Measurements from ENCODE around the gene TNFRSF25.

TNFRSF25 gene, protein sequence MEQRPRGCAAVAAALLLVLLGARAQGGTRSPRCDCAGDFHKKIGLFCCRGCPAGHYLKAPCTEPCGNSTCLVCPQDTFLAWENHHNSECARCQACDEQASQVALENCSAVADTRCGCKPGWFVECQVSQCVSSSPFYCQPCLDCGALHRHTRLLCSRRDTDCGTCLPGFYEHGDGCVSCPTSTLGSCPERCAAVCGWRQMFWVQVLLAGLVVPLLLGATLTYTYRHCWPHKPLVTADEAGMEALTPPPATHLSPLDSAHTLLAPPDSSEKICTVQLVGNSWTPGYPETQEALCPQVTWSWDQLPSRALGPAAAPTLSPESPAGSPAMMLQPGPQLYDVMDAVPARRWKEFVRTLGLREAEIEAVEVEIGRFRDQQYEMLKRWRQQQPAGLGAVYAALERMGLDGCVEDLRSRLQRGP

DNA sequence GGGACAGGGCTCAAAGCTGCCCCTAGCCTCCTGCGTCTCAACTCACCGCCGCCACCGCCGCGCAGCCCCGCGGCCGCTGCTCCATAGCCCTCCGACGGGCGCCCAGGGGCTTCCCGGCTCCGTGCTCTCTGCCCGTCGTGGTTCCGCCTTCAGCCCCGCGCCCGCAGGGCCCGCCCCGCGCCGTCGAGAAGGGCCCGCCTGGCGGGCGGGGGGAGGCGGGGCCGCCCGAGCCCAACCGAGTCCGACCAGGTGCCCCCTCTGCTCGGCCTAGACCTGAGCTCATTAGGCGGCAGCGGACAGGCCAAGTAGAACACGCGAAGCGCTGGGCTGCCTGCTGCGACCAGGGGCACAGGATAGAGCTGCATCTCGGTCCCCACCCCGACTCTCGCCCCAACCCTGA is at the start of gene TNFRSF25:
Gene TNFRSF25, minus strand, starts transcription at position 151 of the 400 bp plus-strand sequence. Its CDS starts 66 bp downstream, at position 85.
- DNase-seq (ENCODE audit: low read depth), result no peak

DNA sequence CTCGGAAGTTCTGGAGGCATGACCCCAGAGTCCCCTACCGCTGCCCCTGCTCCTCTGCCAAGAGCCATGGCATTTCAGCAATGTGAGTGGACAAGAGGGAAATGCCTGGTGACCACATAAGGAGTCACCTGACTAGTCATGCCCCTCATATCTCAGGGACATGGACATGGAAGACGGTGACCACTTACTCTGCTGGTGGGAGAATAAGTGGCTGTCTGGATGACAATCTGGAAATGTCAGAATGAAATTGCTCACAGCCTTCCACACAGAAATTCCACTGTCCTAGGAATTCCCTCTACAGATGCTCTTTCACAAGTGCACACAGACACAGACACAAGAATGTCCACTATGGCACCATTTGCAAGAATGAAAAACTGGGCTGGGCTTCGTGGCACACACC is 49.8 kb upstream of the TNFRSF25 start:
- DNase-seq (ENCODE audit: low read depth), result no peak

DNA sequence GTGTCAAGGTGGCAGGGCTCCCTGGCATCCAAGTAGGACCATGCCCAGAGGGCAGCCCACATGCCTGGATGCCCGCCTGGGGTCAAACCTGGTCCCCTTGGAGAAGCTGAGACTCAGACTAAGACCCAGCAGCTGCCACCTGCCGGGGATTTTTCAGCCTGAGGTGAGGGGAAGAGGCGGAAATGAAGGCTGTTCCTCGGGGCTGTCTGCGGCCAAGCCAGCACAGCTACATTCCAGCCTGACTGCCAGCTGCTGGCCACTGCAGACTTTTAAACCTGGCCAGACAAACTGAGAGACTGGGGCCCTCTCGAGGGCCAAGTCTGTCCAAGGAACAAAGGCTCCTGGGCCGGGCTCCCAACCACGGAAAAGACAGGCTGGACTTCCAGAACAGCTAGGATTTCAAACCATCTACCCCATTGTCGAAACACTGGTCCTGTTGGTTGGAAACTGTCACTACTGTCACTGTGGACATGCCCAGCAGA is 47.4 kb upstream of the TNFRSF25 start:
- DNase-seq (ENCODE audit: low read depth), result no peak

DNA sequence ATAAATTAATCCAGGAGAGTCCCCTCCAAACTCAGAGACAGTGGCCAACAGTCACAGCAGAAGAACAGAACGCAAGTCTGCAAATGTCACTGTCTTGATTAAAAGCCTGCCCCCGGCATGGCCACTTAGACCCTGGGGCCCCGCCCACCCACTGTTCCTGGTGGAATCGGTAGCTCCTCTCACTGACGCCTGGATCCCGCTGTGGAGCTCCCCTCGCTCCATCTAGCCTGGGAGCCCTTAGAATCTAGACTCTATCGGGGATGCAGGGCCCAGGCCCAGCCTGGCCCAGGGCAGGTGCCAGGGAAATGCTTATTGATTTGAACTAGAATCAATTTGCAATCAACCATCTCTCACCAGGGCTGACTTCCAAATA is 46.9 kb upstream of the TNFRSF25 start:
- no peak for DNase-seq (ENCODE audit: low read depth)

DNA sequence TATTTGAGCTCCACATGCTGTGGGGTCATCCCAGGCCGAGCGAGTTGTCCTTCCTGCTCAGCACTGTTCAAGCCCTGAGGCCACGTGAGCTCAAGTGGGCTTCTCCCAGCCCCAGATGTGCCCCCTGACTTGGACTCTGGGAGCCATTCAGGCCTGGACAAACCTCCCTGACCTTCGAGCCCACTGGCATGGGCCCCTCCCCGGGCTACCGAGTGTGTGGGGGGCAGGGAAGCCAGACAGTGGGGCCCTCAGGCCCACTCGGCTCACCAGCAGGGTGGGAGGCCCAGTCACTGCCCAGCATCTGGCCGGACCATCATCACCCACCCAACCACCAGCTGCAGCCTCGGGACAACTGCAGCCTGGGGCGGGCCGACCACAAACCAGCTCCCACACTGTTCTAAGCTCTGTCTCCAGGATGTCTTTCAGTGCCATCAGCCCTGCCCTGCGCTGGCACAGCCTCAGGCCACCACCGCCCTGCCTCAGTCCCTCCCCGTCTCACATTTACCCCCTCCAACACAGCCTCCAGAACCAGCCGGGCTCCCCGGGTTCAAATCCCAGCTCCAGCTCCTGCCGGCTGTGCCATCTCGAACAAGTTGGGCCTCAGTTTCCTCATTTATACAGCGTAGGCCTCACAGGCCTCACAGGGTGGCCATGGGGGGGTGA is 46.4 kb upstream of the TNFRSF25 start:
- DNase-seq (ENCODE audit: low read depth), result no peak

DNA sequence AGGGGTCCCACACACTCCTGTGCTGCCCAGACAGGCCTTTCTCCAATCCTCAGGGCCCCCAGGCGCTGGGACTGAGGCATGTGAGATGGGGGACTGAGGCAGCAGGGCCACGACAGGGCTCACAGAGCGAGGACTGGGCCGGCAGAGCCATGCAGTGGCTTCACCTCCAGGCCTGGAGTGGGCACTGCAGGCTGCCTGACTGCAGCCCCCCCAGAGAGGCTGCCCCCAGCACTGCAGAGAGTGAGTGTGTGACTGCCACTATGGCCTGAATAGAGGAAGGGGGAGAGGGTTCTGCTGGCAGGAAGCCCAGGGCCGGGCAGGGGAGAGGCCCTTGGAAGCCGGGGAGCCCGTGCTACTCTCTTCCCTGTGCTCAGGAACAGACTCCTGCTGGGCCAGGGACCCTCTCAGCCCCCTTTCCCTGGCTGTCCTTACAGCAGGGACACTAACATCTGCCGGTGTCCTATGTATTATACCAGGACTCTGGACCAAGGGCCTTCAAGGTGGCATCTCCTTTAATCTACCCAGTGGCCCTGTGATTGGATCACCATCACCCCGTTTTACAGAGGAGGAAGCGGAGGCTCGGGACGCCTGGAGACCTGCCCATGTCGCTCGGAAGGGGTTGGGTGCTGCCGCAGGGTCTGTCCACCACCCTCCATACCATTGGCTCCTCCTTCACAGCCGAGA is 45.7 kb upstream of the TNFRSF25 start:
- no peak for DNase-seq (ENCODE audit: low read depth)

DNA sequence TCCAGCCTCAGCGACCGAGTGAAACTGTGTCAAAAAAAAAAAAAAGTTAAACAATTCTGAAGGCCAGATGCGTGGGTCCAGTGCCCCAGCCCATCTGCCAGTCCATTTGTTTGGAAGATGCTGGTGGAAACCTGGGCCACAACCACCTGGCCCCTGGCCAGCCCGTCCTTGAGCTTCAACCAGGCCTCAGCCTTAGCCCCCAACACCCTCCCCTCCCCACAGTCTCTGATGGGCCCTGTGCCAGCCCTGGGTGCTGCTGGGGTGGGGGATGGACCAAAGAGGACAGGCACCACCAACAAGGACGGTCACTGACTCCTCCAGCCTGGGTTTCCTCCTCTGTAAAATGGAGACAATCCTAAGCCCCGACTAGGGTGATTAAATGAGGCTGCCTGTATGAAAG is 45.1 kb upstream of the TNFRSF25 start:
- DNase-seq (ENCODE audit: low read depth), result no peak

DNA sequence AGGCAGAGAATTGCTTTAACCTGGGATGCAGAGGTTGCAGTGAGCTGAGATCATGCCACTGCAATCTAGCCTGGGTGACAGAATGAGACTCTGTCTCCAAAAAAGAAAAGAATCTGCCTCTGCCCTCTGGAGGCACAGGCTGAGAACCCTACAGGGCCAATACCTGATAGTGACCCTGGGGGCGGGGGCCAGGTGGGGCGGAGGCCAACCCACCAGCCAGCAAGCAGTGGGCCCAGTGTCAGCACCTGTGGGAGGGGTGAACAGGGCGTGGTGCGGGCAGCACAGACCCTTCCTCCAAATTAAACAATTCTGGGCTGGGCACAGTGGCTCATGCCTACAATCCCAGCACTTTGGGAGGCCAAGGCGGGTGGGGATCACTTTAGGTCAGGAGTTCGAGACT is 44.5 kb upstream of the TNFRSF25 start:
- no peak for DNase-seq (ENCODE audit: low read depth)

DNA sequence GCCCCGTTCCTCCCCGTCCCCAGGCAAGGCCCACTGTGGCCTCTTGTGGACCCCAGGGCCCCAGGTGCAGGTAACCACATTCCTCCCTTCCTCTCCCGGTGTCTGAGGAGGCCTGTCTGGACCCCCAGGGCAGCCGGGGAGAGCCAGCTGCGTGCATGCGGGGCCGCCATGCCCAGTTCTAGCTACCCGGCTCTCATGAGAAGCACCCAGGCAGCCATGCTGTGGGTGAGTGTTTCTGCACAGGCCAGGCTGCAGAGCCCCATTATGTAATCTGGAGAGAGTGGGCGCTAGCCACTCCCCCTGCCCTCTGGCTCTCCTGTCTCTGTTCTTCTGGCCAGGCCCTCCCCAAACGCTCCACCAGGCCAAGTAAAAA is 43.9 kb upstream of the TNFRSF25 start:
- no peak for DNase-seq (ENCODE audit: low read depth)

DNA sequence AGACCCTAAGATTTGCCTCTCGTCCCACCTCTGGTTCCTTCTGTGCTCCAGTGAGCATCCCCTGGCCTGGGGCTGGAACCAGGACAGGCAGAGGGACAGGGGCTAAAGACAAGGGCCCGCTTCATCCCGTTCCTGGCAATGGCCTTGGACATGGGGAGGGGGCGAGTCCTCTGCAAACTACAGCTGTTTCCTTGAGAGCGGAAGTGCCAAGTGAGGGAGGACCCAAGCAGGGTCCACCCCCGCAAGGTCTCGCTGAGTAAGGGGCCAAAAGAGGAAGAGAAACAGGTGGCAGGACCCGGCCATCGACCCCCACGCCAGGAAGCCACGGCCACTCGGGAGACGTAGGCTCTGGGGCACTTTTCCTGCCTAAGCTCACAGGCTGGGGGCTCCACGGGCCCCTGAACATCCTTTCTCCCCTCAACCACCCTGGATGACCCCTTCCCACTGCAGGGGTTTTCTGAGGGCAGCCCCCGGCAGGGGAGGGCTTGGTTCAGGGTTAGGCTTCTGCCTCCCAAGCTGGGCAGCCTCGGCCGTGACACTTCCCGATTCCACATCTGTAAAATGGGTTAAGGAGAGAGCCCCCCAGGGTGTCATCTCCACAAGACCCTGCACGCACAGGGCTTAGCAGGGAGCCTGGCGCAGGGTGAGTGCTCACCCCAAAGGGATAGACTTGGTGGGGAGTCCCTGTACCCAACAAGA is 43.4 kb upstream of the TNFRSF25 start:
- no peak for DNase-seq (ENCODE audit: low read depth)

DNA sequence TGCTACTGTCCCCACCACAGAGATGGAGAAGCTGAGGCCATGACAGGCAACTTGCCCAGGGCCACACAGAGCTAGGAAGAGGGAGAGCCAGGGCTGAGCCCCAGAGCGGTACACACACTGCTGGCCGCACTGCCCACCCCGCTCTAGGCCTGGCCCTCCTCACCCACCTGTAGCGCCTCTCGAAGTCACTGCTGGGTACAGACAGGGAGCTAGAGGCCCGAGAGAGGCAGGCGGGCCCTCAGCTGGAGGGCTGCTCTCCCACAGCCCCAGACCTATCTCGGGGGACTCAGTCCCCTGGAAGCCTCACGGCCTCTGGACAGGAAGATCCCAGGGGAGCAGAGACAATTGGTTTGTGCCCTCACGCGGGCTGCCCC is 42.8 kb upstream of the TNFRSF25 start:
- no peak for DNase-seq (ENCODE audit: low read depth)

DNA sequence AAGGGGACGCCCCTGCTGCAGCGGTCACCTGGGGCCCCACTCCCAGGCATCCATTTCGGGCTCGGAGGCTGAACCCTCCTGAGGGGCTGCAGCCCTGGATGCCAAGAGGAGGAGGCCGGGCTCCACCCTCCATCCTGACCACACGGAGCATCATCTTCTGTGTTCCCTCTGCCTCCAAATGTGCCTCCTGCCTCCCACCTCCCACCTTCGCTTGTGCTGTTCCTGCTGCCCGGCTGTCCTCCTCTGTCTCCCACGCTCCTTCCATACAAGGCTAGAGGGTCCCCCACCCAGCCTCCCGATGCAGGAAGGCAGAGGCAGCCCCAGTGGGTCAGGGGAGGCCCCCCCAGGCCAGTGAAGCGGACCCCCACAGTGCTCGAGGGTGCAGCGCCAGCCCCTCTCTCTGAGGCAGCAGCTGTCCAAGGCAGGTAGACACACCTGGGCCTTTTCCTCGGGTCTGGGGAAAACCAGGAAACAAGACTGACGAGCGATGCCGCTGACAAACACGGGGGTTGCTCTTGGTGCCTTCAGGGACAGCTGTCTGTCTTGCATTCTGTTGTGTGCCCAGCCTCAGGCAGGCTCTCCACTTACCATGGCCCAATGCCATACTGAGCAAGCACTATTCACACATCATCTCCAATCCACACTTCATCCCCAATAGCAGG is 42.3 kb upstream of the TNFRSF25 start:
- no peak for DNase-seq (ENCODE audit: low read depth)

DNA sequence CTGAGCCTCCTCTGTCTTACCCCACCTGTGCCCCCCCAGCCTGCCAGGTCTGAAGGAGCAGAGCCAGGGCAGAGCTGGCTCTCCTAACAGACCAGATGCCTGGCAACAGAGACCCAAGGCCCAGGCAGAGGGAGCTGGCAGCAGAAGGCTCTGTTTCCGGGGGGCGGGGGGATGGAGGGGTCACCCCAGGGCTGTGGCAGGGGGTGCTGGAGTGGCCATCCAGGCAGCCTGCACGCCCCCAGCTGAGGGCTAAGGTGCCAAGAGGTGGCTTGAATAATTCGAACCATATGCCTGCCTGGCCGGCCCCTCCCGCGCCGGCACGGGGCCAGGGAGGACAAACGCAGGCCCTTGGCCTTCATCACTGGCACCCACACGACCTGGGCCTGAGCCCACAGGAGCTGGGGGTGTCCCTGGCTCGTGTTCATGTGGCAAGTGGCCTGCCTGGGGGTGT is 41.5 kb upstream of the TNFRSF25 start:
- DNase-seq (ENCODE audit: low read depth), result no peak

DNA sequence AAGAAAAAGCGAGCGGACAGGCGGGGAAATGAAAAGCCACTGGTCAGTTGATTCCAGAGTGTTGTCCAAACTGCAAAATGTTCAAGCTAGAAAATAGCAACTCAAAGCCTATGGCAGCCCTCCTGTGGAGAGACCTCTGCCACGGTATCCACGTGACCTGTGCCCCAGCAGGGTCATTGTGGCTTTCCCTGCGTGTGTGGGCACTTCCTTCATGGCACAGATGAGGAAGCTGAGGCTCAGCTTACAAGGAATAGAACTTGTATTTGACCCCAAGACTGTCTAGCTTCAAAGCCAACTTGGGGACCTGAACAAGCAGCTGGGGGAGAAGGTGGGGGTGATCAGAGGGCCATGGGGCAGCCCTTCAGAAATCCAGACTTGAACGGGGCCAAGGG is 41.1 kb upstream of the TNFRSF25 start:
- no peak for DNase-seq (ENCODE audit: low read depth)

DNA sequence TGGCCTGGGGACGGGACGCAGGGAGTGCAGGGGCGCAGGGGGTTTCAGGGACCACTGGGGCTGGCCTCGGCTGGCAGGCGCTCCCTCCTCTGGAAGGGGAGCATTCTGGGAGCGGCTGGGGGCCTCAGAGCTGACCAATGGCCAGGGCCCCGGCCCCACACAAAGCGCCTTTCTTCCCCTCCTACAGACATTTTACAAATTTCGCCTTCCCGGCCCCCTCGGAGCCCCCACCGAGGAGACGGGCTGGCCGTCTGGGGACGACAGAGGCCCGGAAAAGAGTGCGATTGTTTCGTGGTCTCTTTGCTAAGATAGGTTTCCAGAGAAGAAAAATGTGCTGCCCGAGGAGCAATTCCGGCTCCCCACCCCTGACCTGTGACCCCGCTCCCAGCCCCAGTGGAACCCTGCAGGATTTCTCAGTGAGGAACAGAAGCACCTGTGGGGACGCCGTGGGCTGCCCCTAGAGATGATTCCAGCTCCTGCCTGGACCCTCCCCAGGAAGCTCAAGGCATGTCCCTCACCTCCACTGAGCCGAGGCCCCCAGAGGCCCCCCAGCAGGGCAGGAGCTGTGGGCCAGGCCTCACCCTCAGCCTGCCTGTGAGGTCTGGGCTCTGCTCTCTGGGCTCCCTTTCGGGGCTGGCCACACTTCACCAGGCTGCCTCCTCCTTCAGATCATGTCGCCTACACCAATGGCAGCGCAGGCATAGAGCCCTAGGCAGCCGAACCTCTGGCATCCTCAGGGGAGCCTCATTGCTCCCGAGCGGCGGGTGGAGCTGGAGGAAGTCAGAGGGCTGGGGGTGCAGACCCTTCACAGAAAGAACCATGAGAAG is 40.5 kb upstream of the TNFRSF25 start:
- no peak for DNase-seq (ENCODE audit: low read depth)

DNA sequence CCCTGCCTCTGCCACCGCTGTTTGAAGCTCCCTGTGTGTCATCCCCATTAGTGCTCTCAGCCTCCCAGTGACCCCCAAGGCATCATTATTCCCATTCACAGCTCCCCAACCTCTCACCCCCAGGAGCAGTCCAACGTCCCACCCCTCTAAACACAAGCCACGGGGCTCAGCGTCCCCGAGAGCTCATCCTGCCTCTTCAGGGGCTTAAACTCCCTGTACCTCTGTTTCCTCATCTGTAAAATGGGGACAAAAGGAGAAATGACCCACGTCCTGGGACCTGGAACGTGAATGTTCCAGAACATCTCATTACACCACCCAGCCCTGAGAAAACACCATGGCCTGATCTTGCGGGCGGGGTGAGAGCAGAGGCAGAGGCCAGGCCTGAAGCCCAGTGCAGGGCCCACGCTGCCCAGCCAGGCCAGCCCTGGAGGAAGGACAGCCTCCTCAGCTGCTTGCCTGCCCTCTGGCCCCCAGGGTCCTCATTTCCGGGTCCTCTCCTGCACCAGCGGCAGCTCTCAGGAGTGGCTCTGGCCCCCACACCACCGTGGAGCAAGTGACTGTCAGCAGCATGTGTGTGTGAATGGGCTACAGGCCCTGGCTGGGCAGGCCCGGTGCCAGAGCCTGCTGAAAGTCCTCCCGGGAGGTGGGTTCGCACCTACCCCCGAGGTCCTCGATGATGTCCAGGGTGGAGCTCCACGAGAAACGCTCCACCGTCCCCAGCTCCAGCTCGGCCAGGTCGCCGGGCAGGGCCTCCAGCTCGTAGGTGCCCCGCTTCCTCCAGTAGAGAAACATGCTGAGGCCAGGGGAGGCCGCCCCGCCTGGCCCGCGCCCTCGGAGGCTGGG is 39.6 kb upstream of the TNFRSF25 start:
- no peak for DNase-seq (ENCODE audit: low read depth)

DNA sequence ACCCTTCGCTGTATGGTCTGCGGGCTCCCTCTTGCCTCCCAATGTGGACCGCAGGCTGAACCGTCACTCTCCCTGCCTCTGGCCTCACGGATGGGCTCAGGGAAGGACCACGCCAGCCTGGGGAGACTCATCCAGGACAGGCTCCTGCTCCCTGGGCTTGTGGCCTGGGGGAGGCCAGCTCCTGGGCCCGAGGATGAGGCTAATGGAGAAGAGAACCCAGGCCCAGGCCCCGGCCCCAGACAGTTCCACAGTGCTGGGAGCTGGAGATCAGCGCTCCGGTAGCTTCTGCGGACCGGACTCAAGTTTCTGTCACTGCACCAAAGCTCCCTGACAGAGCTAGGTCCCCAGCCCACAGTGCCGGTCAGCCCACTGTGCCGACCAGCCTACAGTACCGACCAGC is 38.9 kb upstream of the TNFRSF25 start:
- DNase-seq (ENCODE audit: low read depth), result no peak

DNA sequence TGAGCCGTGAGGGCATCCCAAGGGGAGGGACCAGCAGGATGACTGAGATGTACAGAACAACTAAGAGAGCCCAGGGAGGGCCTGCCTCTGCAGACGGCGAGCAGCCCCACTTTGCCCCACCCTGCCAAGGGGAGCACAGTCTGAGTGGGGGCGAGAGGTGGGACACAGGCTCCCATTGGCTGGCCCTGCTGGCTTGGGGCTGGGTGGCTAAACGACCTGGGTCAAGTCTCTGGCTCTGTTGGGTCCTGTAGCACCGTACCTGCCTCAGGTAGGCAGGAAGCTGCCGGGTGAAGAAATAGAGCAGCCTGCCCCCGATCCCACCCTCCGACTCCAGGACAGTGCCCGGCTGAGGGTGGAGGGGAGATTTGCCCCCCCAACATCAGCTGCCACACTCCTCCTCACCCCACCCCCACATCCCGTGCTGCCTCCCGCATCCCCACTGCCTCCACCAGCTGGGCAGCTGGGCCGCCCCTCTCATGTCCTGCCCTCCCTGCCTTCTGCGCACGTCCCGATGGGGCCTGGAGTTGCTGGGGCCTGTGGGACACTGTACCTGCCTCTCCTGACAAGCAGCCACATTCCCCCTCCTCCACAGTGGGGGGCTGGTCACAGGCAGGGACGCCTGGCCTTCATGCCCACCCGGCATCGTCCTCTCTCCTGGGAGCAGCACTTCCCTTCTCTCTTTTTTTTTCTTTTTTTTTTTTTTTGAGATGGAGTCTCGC is 38.1 kb upstream of the TNFRSF25 start:
- no peak for DNase-seq (ENCODE audit: low read depth)

Measured in stimulated activated CD8-positive, alpha-beta memory T cell treated with anti-CD3 and anti-CD28 coated beads, Interleukin-12 subunit alpha, Interleukin-12 subunit beta, amount 100 ng/mL, for 1 hour (primary cell).